Astrocyte (in vitro differentiated cells and primary cell): Measurements from ENCODE around the gene SSUH2. TPM values are rescaled to one million over a fixed set of nuclear protein-coding genes. Genes with fewer than 3 reads are reported as not detected.

Experiments
- DNase-seq: peaks from one replicate; pipeline ENCODE4 v3.0.0-alpha.2; 2010; ENCODE audit warnings: low read depth
- FAIRE-seq: peaks from 2 replicates; lab custom pipeline; 2011; peaks lifted over from hg19 to GRCh38; lab: Jason Lieb, UNC
- H2AFZ ChIP-seq: 2 replicates; pipeline ENCODE4 v1.6.0; 2012; ENCODE audit warnings: low read depth, low read length, inconsistent platforms
- H3K27ac ChIP-seq: 2 replicates; pipeline ENCODE4 v1.5.1; 2011; ENCODE audit warnings: low read depth, low read length, inconsistent platforms
- H3K27me3 ChIP-seq: 2 replicates; pipeline ENCODE4 v1.6.0; 2011; ENCODE audit warnings: low read length, inconsistent platforms; ENCODE audit not compliant: insufficient read depth
- H3K36me3 ChIP-seq: 2 replicates; pipeline ENCODE4 v1.5.1; 2011; ENCODE audit warnings: low read length, inconsistent platforms; ENCODE audit not compliant: insufficient read depth
- H3K4me1 ChIP-seq: 2 replicates; pipeline ENCODE4 v1.5.1; 2011; ENCODE audit warnings: low read length, inconsistent platforms; ENCODE audit not compliant: insufficient read depth
- H3K4me2 ChIP-seq: 2 replicates; pipeline ENCODE4 v1.6.0; 2012; ENCODE audit warnings: low read length, inconsistent platforms
- H3K4me3 ChIP-seq: 2 replicates; pipeline ENCODE4 v1.5.1; 2011; ENCODE audit warnings: low read depth, mild to moderate bottlenecking, low read length, inconsistent platforms; ENCODE audit not compliant: insufficient read depth
- H3K79me2 ChIP-seq: 2 replicates; pipeline ENCODE4 v1.6.0; 2012; ENCODE audit warnings: mild to moderate bottlenecking, low read length, inconsistent platforms; ENCODE audit not compliant: insufficient read depth
- H3K9ac ChIP-seq: 2 replicates; pipeline ENCODE4 v1.6.0; 2012; ENCODE audit warnings: mild to moderate bottlenecking, low read length, inconsistent platforms
- H3K9me3 ChIP-seq: 2 replicates; pipeline ENCODE4 v1.5.1; 2012; ENCODE audit warnings: low read depth, mild to moderate bottlenecking, low read length, inconsistent platforms; ENCODE audit not compliant: insufficient read depth
- H4K20me1 ChIP-seq: 2 replicates; pipeline ENCODE4 v1.6.0; 2012; ENCODE audit warnings: low read length, inconsistent platforms; ENCODE audit not compliant: insufficient read depth
- H3K27ac Mint-ChIP-seq: one replicate; pipeline ENCODE4 v1.8.0; 2021; ENCODE audit warnings: mild to moderate bottlenecking, mixed read lengths; ENCODE audit not compliant: unreplicated experiment
- H3K27me3 Mint-ChIP-seq: one replicate; pipeline ENCODE4 v1.8.0; 2021; ENCODE audit warnings: low read depth, mixed read lengths; ENCODE audit not compliant: unreplicated experiment
- H3K36me3 Mint-ChIP-seq: one replicate; pipeline ENCODE4 v1.8.0; 2021; ENCODE audit warnings: low read depth, mixed read lengths; ENCODE audit not compliant: unreplicated experiment
- H3K4me1 Mint-ChIP-seq: one replicate; pipeline ENCODE4 v1.8.0; 2021; ENCODE audit warnings: low read depth, mixed read lengths; ENCODE audit not compliant: unreplicated experiment
- H3K4me3 Mint-ChIP-seq: one replicate; pipeline ENCODE4 v1.8.0; 2021; ENCODE audit warnings: mild to moderate bottlenecking, moderate library complexity, mixed read lengths; ENCODE audit not compliant: unreplicated experiment
- H3K9me3 Mint-ChIP-seq: one replicate; pipeline ENCODE4 v1.8.0; 2021; ENCODE audit warnings: mild to moderate bottlenecking, mixed read lengths; ENCODE audit not compliant: unreplicated experiment
- EZH2 ChIP-seq: IDR thresholded peaks from 2 replicates; pipeline ENCODE4 v1.6.1; 2012; ENCODE audit warnings: mild to moderate bottlenecking, low read length, inconsistent platforms; ENCODE audit not compliant: insufficient read depth
- total RNA-seq: library from RNA; stranded (reverse); gene quantifications from 2 replicates; pipeline ENCODE4 v1.2.1, GENCODE V29; 2021
- TF ChIP-seq, protein P1 (sequence below): IDR thresholded peaks from 2 replicates; pipeline ENCODE4 v1.5.1; 2011; ENCODE audit warnings: low read depth, mild to moderate bottlenecking, inconsistent platforms, low read length, moderate library complexity; ENCODE audit not compliant: insufficient read depth

SSUH2 gene
- total RNA-seq, 1 donor from 2014 or later = not detected

DNA sequence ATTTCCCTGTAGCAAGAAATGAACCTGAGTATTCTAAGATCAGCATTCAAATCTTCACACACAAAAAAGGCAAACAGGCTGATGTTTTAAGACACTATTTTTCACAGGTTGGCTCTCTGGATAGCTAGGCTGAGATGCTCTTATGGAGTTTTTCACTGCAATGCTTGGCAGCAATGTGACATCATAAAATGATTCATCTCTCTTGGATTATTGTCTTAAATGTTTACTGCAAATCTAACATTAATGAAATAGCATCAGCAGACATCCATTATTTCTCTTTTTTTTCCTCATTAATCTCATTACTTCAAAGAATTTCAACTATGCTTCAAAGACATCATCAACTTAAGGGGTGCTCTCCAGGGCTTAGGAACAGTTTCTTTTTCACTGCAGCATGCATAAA, 23.6 kb upstream of the SSUH2 start:
- no peak overlapping the region for H3K27ac ChIP-seq
- peaks cover 9% of the 10 kb centered on the region for H3K4me1 Mint-ChIP-seq
- peaks cover 8% of the 10 kb centered on the region for H3K4me1 ChIP-seq
- no peak overlapping the region for H3K9ac ChIP-seq
- peaks cover 6% of the 10 kb centered on the region for H3K27me3 Mint-ChIP-seq
- no peaks in the 10 kb centered on the region for H4K20me1 ChIP-seq
- H3K36me3 Mint-ChIP-seq = no peaks in the 10 kb centered on the region
- no peak overlapping the region for H3K27ac Mint-ChIP-seq
- no peaks in the 10 kb centered on the region for H3K9me3 Mint-ChIP-seq
- H3K27me3 ChIP-seq = no peaks in the 10 kb centered on the region
- FAIRE-seq (no peak), DNase-seq (no peak)
- H3K9me3 ChIP-seq = no peaks in the 10 kb centered on the region
- H2AFZ ChIP-seq = no peak overlapping the region
- no peak for TF ChIP-seq EZH2
- TF ChIP-seq, protein P1, sequence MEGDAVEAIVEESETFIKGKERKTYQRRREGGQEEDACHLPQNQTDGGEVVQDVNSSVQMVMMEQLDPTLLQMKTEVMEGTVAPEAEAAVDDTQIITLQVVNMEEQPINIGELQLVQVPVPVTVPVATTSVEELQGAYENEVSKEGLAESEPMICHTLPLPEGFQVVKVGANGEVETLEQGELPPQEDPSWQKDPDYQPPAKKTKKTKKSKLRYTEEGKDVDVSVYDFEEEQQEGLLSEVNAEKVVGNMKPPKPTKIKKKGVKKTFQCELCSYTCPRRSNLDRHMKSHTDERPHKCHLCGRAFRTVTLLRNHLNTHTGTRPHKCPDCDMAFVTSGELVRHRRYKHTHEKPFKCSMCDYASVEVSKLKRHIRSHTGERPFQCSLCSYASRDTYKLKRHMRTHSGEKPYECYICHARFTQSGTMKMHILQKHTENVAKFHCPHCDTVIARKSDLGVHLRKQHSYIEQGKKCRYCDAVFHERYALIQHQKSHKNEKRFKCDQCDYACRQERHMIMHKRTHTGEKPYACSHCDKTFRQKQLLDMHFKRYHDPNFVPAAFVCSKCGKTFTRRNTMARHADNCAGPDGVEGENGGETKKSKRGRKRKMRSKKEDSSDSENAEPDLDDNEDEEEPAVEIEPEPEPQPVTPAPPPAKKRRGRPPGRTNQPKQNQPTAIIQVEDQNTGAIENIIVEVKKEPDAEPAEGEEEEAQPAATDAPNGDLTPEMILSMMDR = no peak
- H3K36me3 ChIP-seq = no peaks in the 10 kb centered on the region
- no peak overlapping the region for H3K4me3 Mint-ChIP-seq
- H3K4me2 ChIP-seq = no peak overlapping the region
- no peak overlapping the region for H3K4me3 ChIP-seq
- no peaks in the 10 kb centered on the region for H3K79me2 ChIP-seq

DNA sequence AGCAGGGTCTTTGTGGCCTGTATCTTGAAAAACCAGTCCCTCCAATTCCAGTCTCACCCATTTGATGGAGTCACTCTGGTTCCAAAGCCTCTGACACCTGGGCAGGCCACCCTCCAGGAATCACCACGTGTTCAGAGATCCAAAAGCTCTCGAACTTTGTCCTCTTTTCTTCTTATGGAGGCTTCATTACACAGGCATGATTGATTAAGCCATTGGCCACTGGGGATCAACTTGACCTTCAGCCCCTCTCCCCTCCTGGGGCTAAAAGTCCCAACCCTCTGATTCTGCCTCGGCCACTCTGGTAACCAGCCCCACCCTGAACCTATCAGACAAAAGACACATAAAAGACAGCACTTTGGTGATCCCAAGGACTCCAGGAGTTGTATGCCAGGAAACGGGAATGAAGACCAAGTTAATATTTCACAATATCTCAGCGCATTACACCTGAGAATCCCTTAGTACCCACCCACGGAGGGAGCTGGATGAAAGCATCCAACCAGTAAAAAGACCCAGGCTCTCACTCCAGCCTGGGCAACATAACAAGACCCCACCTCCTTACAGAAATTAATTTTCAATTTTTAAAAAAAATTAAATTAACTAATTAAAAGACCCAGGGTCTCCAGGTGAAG, 23.0 kb upstream of the SSUH2 start:
- Histone ChIP-seq H2AFZ (no peak overlapping the region), H3K36me3 (no peaks in the 10 kb centered on the region), H3K4me2 (no peak overlapping the region), H3K9ac (no peak overlapping the region), H3K27me3 (no peaks in the 10 kb centered on the region), H4K20me1 (no peaks in the 10 kb centered on the region), H3K27ac (no peak overlapping the region), H3K4me3 (no peak overlapping the region), H3K4me1 (peaks cover 8% of the 10 kb centered on the region), H3K9me3 (no peaks in the 10 kb centered on the region), H3K79me2 (no peaks in the 10 kb centered on the region)
- H3K36me3 Mint-ChIP-seq = no peaks in the 10 kb centered on the region
- no peak for FAIRE-seq
- peaks cover 9% of the 10 kb centered on the region for H3K4me1 Mint-ChIP-seq
- DNase-seq = no peak
- TF ChIP-seq, protein P1 = no peak
- TF ChIP-seq EZH2 = no peak
- peaks cover 6% of the 10 kb centered on the region for H3K27me3 Mint-ChIP-seq
- H3K9me3 Mint-ChIP-seq = no peaks in the 10 kb centered on the region
- no peak overlapping the region for H3K4me3 Mint-ChIP-seq
- H3K27ac Mint-ChIP-seq = no peak overlapping the region

DNA sequence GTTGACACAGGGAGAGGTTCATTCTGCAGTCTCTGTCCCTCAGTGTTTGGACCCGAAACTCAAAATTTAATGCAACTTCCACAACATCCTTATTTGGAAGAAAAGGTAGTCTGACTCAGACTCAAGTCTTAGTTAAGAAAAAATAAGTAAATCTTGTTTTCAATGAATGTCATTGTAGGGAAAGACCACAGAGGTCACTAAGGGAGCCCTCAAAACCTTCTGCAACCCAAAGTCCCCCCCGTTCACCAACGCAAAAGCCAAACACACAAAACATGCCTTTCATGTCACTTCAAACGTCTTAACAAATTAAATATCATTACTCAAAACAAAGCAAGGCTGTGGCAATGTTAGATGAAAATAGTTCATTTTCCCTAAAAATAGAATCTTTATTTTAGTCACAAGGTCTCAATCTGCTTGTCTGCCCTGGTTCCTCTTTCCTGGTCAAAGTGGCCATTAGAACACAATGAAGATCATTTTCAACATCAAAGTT, 20.9 kb upstream of the SSUH2 start:
- no peak overlapping the region for H3K27ac Mint-ChIP-seq
- TF ChIP-seq, protein P1 = no peak
- no peak for TF ChIP-seq EZH2
- Histone ChIP-seq H3K36me3 (no peaks in the 10 kb centered on the region), H3K27ac (no peak overlapping the region), H3K4me2 (peak overlapping the region; percentile 13), H3K27me3 (no peaks in the 10 kb centered on the region), H2AFZ (no peak overlapping the region), H3K4me1 (peaks cover 19% of the 10 kb centered on the region), H3K4me3 (no peak overlapping the region), H4K20me1 (no peaks in the 10 kb centered on the region), H3K79me2 (no peaks in the 10 kb centered on the region), H3K9me3 (no peaks in the 10 kb centered on the region), H3K9ac (no peak overlapping the region)
- H3K36me3 Mint-ChIP-seq = no peaks in the 10 kb centered on the region
- H3K4me1 Mint-ChIP-seq = peaks cover 16% of the 10 kb centered on the region
- no peak overlapping the region for H3K4me3 Mint-ChIP-seq
- H3K9me3 Mint-ChIP-seq = no peaks in the 10 kb centered on the region
- H3K27me3 Mint-ChIP-seq = peaks cover 6% of the 10 kb centered on the region
- FAIRE-seq (no peak), DNase-seq (peak; percentile 38)
